RWPE2 (cell line): Measurements from ENCODE around the gene CCDC146.

ENCODE experiments used
- ATAC-seq: fragments of 200-7000 bp; cut with Tn5 transposase; 3 replicates; pipeline ENCODE4 v1.9.1; 2021; ENCODE audit warnings: low read depth
- DNase-seq: peaks from one replicate; pipeline ENCODE4 v3.0.0-alpha.2; 2020; ENCODE audit warnings: low spot score
- H3K27ac ChIP-seq: fragments of 450-650 bp; 2 replicates; pipeline ENCODE4 v1.5.1; 2017; ENCODE audit warnings: mild to moderate bottlenecking; ENCODE audit not compliant: poor library complexity, severe bottlenecking
- H3K27me3 ChIP-seq: fragments of 250-450 bp; sonication (Bioruptor Pico); 2 replicates; pipeline ENCODE4 v1.5.1; 2021; ENCODE audit warnings: mild to moderate bottlenecking, moderate library complexity; ENCODE audit not compliant: insufficient read depth, poor library complexity, severe bottlenecking
- H3K36me3 ChIP-seq: fragments of 250-450 bp; sonication (Bioruptor Pico); 2 replicates; pipeline ENCODE4 v1.5.1; 2020; ENCODE audit warnings: low read depth, mild to moderate bottlenecking, moderate library complexity
- H3K4me1 ChIP-seq: fragments of 250-450 bp; sonication (Bioruptor Pico); 2 replicates; pipeline ENCODE4 v1.5.1; 2021; ENCODE audit warnings: mild to moderate bottlenecking, moderate library complexity; ENCODE audit not compliant: insufficient read depth, poor library complexity, severe bottlenecking
- H3K4me3 ChIP-seq: fragments of 250-450 bp; sonication (Bioruptor Pico); 2 replicates; pipeline ENCODE4 v1.5.1; 2021; ENCODE audit warnings: mild to moderate bottlenecking, moderate library complexity; ENCODE audit not compliant: severe bottlenecking
- H3K9me3 ChIP-seq: fragments of 250-450 bp; sonication (Bioruptor Pico); 2 replicates; pipeline ENCODE4 v1.5.1; 2021; ENCODE audit warnings: mild to moderate bottlenecking, moderate library complexity; ENCODE audit not compliant: severe bottlenecking
- CTCF ChIP-seq: fragments of 450-650 bp; IDR thresholded peaks from one replicate; pipeline ENCODE4 v1.5.1; 2017; ENCODE audit warnings: mild to moderate bottlenecking, moderate library complexity; ENCODE audit not compliant: poor library complexity, severe bottlenecking

CCDC146 gene

GRCh38 chr7:77327932-77328628, 205.7 kb downstream of the CCDC146 start:
- Histone ChIP-seq H3K27me3 (no peaks in the 10 kb centered on the region), H3K4me3 (no peak overlapping the region), H3K27ac (no peak overlapping the region), H3K4me1 (peaks cover 39% of the 10 kb centered on the region), H3K36me3 (no peaks in the 10 kb centered on the region), H3K9me3 (no peaks in the 10 kb centered on the region)
- DNase-seq (no peak), ATAC-seq (no peak)
- TF ChIP-seq CTCF = no peak

- DNase-seq = no peak
- ATAC-seq = no peak
- H3K27me3 ChIP-seq = no peaks in the 10 kb centered on the region
- no peaks in the 10 kb centered on the region for H3K9me3 ChIP-seq
- no peak overlapping the region for H3K4me3 ChIP-seq
- H3K4me1 ChIP-seq = peaks cover 39% of the 10 kb centered on the region
- TF ChIP-seq CTCF = no peak
- H3K36me3 ChIP-seq = no peaks in the 10 kb centered on the region
- H3K27ac ChIP-seq = no peak overlapping the region
Measured at GRCh38 chr7:77328669-77329068, 206.3 kb downstream of the CCDC146 start.

GRCh38 chr7:77329466-77330168, 207.2 kb downstream of the CCDC146 start:
- DNase-seq = no peak
- no peaks in the 10 kb centered on the region for H3K36me3 ChIP-seq
- no peak overlapping the region for H3K4me3 ChIP-seq
- no peak for TF ChIP-seq CTCF
- no peaks in the 10 kb centered on the region for H3K27me3 ChIP-seq
- H3K9me3 ChIP-seq = no peaks in the 10 kb centered on the region
- H3K27ac ChIP-seq = no peak overlapping the region
- no peak for ATAC-seq
- H3K4me1 ChIP-seq = peaks cover 39% of the 10 kb centered on the region

GRCh38 chr7:77330169-77330882, 207.9 kb downstream of the CCDC146 start:
- no peaks in the 10 kb centered on the region for H3K36me3 ChIP-seq
- ATAC-seq (no peak), DNase-seq (no peak)
- H3K27ac ChIP-seq = no peak overlapping the region
- no peaks in the 10 kb centered on the region for H3K9me3 ChIP-seq
- H3K4me3 ChIP-seq = no peak overlapping the region
- H3K27me3 ChIP-seq = no peaks in the 10 kb centered on the region
- no peak for TF ChIP-seq CTCF
- peaks cover 39% of the 10 kb centered on the region for H3K4me1 ChIP-seq
